MM.1S (cell line): ENCODE data around the gene FAM131A.

Experiments used
- DNase-seq: peaks from one replicate; pipeline ENCODE4 v3.0.0-alpha.2; 2015
- H2AFZ ChIP-seq: fragments of 300-600 bp; sonication (generic); 2 replicates; pipeline ENCODE4 v1.6.0; 2016; ENCODE audit warnings: antibody characterized with exemption, low read length
- H3F3A ChIP-seq: fragments of 300-600 bp; sonication (generic); 2 replicates; pipeline ENCODE4 v1.6.1; 2016; ENCODE audit warnings: mild to moderate bottlenecking, antibody characterized with exemption, low read length, moderate library complexity, mixed read lengths; ENCODE audit not compliant: insufficient read depth
- H3K27ac ChIP-seq: fragments of 300-600 bp; sonication (generic); 2 replicates; pipeline ENCODE4 v1.5.1; 2016; ENCODE audit warnings: mild to moderate bottlenecking, low read length
- H3K27me3 ChIP-seq: fragments of 300-600 bp; sonication (generic); replicated peaks from 2 replicates; pipeline ENCODE4 v1.6.0; 2016; ENCODE audit warnings: low read length; ENCODE audit not compliant: insufficient read depth
- H3K36me3 ChIP-seq: fragments of 300-600 bp; sonication (generic); replicated peaks from 2 replicates; pipeline ENCODE4 v1.6.1; 2016; ENCODE audit warnings: mild to moderate bottlenecking, low read length, mixed read lengths; ENCODE audit not compliant: insufficient read depth
- H3K4me1 ChIP-seq: fragments of 300-600 bp; sonication (generic); 2 replicates; pipeline ENCODE4 v1.6.1; 2016; ENCODE audit warnings: low read length, mixed read lengths
- H3K4me2 ChIP-seq: fragments of 300-600 bp; sonication (generic); 2 replicates; pipeline ENCODE4 v1.6.0; 2016; ENCODE audit warnings: low read depth, low read length
- H3K4me3 ChIP-seq: fragments of 300-600 bp; sonication (generic); 2 replicates; pipeline ENCODE4 v1.5.1; 2016; ENCODE audit warnings: low read length, mixed read lengths
- H3K79me2 ChIP-seq: fragments of 300-600 bp; sonication (generic); 2 replicates; pipeline ENCODE4 v1.6.1; 2016; ENCODE audit warnings: mixed run types, low read length, mixed read lengths
- H3K9ac ChIP-seq: fragments of 300-600 bp; sonication (generic); 2 replicates; pipeline ENCODE4 v1.6.1; 2016; ENCODE audit warnings: low read length, mixed read lengths
- H3K9me2 ChIP-seq: fragments of 300-600 bp; sonication (generic); replicated peaks from 2 replicates; pipeline ENCODE4 v1.6.1; 2016; ENCODE audit warnings: mild to moderate bottlenecking, low read length, mixed read lengths; ENCODE audit not compliant: insufficient read depth
- H3K9me3 ChIP-seq: fragments of 300-600 bp; sonication (generic); replicated peaks from 2 replicates; pipeline ENCODE4 v1.6.1; 2016; ENCODE audit warnings: mild to moderate bottlenecking, low read length, mixed read lengths; ENCODE audit not compliant: insufficient read depth
- H4K20me1 ChIP-seq: fragments of 300-600 bp; sonication (generic); 2 replicates; pipeline ENCODE4 v1.6.1; 2016; ENCODE audit warnings: mild to moderate bottlenecking, low read length, moderate library complexity, mixed read lengths; ENCODE audit not compliant: insufficient read depth
- CTCF ChIP-seq: fragments of 300-600 bp; sonication (generic); IDR thresholded peaks from 2 replicates; pipeline ENCODE4 v1.5.1; 2016; ENCODE audit warnings: antibody characterized with exemption, low read length, mixed read lengths
- EZH2 ChIP-seq: fragments of 300-600 bp; sonication (generic); optimal IDR thresholded peaks from 2 replicates; pipeline ENCODE3; 2017; ENCODE audit warnings: low read depth, mild to moderate bottlenecking, antibody characterized with exemption, low read length, mixed read lengths
- EZH2phosphoT487 ChIP-seq: fragments of 300-600 bp; sonication (generic); IDR thresholded peaks from 2 replicates; pipeline ENCODE4 v1.6.1; 2018; ENCODE audit warnings: antibody characterized with exemption, low read length

The FAM131A gene

DNA sequence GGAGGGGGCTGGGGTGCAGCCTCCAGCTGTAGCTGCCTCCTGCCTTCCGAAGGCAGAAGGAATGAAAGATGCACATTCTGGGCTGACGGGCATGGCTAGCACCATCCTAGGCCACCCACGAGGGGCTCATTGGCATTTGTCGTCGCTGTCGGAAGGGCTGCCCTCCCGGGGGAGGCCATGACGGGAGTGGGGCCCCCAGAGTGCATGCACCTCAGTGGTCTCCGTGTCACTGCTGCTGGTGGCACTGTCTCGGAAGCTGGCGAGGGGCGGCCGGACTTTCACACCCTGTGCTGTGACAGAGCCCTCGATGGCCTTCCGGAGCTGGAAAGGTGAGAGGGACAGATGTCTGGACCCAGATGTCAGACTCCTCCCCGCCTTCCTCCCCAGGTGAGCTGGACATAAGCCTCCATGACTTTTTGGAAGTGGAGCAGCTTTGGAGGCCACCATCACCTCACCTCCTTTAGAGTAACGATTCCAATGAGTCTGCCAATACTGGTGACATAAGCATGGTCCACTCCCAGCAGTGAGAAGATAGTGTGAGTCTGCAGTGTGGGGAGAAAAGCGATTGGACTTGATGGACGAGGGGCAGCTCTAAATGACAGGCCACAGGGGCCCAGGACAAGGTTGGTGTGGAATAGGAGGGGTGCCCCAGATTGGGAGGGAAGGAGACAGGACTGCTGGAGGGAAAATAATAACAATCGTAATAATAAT is 9.2 kb downstream of the FAM131A start:
- H3K36me3 ChIP-seq, result no peaks in the 10 kb centered on the region
- H3K9ac ChIP-seq, result no peak overlapping the region
- no peak for TF ChIP-seq CTCF
- no peak for TF ChIP-seq EZH2
- no peak for TF ChIP-seq EZH2phosphoT487

DNA sequence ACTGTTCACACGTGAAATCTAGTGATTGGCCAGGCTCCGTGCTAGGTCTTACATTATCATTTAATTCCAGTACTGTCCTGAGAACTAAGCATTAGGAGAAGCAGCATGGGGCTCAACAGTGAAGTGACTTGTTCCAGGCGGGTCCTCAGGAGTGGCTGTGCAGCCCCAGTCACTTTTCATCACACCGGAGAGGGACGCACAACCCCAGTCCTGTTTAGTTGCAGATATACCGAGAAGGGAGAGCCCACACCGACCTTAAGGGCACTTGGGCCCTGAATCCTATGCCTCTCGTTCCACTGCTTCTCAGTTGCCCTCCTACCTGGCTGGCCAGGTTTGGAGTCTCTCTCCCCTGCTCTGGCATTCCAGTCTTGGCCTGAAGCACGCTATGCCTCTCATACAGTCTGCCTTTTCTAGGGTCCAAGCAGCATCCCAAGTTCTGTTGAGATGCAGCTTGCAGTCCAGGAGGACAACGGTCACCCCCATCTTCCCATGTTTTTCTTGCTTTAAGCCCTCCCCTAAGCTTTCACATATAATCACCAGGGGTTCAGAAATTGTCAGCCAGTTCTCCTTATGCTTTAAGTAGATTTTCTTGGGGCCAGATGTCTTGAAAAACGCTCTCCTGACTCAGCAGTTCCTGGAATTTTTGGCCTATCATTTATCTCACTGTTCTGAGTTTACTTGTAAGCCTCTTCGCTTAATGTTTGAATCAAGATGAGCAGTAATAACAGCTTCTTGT is 10.1 kb downstream of the FAM131A start:
- H3K9ac ChIP-seq, result no peak overlapping the region
- H3K4me2 ChIP-seq, result no peak overlapping the region
- no peak overlapping the region for H3K27ac ChIP-seq

More for the DNA sequence above, 9.2 kb downstream of the FAM131A start:
- Histone ChIP-seq H3K27ac (no peak overlapping the region), H3F3A (no peaks in the 10 kb centered on the region), H4K20me1 (no peaks in the 10 kb centered on the region), H3K79me2 (no peaks in the 10 kb centered on the region), H3K27me3 (no peaks in the 10 kb centered on the region), H3K9me3 (no peaks in the 10 kb centered on the region), H3K9me2 (no peaks in the 10 kb centered on the region), H3K4me3 (no peak overlapping the region), H3K4me2 (no peak overlapping the region), H3K4me1 (peaks cover 4% of the 10 kb centered on the region; the same call in 1 of the 2 replicates), H2AFZ (no peak overlapping the region)
- DNase-seq, result no peak

DNA sequence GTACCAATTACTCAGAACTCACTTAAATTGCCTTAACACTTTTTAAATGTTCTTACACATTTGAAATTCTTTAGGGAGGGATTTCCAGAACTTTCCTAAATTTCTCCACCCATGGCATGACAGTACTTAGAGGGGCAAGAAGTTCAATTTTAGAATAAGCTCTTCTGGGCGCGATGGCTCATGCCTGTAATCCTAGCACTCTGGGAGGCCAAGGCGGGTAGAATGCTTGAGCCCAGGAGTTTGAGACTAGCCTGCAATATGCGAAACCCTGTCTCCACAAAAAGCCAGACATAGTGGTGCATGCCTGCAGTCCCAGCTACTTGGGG is 10.6 kb downstream of the FAM131A start:
- no peak overlapping the region for H2AFZ ChIP-seq

More for the DNA sequence above, 10.1 kb downstream of the FAM131A start:
- Histone ChIP-seq H4K20me1 (no peaks in the 10 kb centered on the region), H3K4me1 (peaks cover 4% of the 10 kb centered on the region; the same call in 1 of the 2 replicates), H3K27me3 (no peaks in the 10 kb centered on the region), H3K79me2 (no peaks in the 10 kb centered on the region), H3K36me3 (no peaks in the 10 kb centered on the region), H3K9me3 (no peaks in the 10 kb centered on the region), H3K4me3 (no peak overlapping the region), H3K9me2 (no peaks in the 10 kb centered on the region), H3F3A (no peaks in the 10 kb centered on the region), H2AFZ (no peak overlapping the region)
- no peak for DNase-seq
- TF ChIP-seq EZH2phosphoT487, result no peak
- TF ChIP-seq EZH2, result no peak
- TF ChIP-seq CTCF, result no peak

More for the DNA sequence above, 10.6 kb downstream of the FAM131A start:
- Histone ChIP-seq H3K79me2 (no peaks in the 10 kb centered on the region), H4K20me1 (no peaks in the 10 kb centered on the region), H3K4me3 (no peak overlapping the region), H3K4me2 (no peak overlapping the region), H3K9ac (no peak overlapping the region), H3K4me1 (peaks cover 4% of the 10 kb centered on the region; the same call in 1 of the 2 replicates), H3K36me3 (no peaks in the 10 kb centered on the region), H3F3A (no peaks in the 10 kb centered on the region), H3K27me3 (no peaks in the 10 kb centered on the region), H3K9me3 (no peaks in the 10 kb centered on the region), H3K9me2 (no peaks in the 10 kb centered on the region), H3K27ac (no peak overlapping the region)
- TF ChIP-seq EZH2phosphoT487 (no peak), EZH2 (no peak), CTCF (no peak)
- no peak for DNase-seq
